GM19455 (cell line): ENCODE results near the gene PPP4R3A.
"Not testable (repeated sequence)": the region's sequence is repeated elsewhere in the genome, so short reads cannot be mapped to it uniquely, and the experiment has no call there.

ENCODE experiments used
- ATAC-seq: cut with Tn5 transposase; IDR thresholded peaks from one replicate; pipeline ENCODE4 v1.9.1; 2021; ENCODE audit not compliant: unreplicated experiment

Gene PPP4R3A

DNA sequence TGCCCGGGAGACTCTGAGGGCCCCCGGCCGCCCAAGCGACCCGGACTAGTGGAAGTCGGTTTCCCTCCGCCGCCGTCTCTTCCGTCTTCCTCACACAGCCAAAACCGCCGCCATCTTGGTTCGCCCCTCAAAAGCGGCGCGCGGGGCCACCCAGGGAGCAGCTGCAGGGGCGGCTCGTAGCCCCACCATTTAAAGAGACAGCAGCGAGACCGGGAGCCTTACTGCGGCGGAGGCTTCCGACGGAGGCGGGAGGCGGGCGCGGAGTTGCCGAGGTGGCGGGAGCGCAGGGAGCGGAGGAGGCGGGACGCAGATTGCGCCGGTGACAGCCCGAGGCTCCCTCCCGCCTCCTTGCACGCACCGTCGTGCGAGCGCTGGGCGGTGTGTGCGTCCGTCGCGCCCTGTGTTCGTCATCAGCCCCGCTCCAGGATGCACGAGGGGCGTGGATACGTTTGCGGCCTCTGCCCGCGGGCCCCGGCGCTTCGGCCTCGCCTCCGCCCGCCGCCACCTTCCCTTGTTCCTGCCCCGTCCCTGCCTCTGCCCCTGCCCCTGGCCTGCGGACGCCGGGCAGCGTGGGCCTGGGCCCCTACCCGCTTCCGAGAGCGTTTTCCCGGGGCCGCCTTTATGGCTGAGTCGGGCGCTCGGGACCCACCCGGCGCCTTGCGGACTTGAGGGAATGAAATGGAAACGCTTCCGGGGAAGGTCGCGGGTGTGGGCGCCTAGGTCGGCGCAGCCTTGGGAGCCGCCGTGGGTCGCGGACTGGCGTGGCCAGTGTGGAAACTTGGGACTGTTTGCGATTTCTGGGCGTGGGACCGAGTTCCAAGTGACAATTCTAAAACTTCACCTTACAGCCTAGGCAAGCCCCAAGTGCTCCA, at the start of gene PPP4R3A:
PPP4R3A (minus strand) TSS at position 140 of the 872 bp plus-strand sequence. CDS start 663 bp downstream, outside the sequence.
- peak; percentile 84 for ATAC-seq

- no peak for ATAC-seq
Measured at GRCh38 chr14:91555531-91555930, 45.4 kb upstream of the PPP4R3A start.

DNA sequence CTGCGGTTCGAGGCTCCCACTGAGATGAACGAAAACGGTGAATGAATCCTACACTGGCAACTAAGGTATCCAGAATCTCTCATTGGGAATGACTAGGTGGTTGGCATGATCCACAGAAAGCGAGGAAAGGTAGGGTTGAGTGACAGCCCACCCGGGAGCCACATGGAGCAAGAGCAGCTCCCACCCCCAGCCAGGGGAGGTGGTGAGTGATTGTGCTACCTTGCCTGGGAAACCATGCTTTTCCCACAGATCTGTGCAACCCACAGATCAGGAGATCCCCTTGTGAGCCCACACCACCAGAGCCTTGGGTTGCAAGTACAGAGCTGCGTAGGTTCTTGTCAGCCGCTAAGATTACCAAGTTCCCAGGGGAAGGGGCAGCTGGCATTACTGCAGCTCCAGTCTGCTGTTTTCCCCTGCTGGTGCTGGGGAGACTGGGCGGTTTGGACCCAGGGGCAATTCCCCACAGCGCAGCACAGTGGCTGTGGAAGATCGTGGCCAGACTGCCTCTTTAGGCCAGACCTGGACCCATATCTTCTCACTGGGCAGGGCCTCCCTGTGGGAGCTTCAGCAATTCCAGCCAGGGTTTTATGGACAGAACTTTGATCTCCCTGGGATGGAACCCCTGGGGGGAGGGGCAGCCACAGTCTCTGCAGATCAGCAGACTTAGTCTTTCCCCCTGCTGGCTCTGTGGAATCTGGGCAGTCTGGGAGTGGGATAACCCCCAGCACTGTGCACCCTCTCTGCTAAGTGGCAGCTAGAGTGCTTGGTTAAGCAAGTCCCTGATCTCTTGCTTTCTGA, 44.6 kb upstream of the PPP4R3A start:
- no peak for ATAC-seq

GRCh38 chr14:91548108-91548507, 38.0 kb upstream of the PPP4R3A start:
- no peak for ATAC-seq

DNA sequence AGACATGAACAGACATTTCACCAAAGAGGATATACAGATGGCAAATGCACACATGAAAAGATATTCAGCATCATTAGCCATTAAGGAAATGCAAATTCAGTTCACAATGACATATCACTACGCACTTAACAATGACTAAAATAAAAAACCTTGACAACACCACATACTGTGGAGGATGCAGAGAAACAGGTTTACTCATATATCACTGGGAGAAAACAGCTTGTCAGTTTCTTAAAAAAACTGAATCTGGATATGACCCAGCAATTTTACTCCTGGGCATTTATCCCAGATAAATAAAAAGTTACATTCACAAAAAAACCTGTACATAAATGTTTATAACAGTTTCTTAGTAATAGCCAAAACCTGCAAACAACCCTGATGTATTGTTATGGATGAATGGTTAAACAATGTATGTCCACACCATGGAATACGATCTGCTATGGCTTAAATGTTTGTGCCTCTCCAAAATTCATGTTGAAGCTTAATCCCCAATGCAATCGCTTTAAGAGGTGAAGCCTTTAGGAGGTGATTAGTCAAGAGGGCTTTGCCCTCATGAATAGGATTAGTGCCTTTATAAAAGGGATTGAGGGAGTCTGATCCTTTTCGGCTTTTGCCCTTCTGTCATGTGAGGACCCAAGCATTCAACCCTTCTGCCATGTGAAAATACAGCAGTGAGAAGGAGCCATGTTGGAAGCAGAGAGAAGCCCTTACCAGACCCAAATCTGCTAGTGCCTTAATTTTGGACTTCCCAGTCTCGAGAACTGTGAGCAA, 36.0 kb upstream of the PPP4R3A start:
- ATAC-seq, result no peak

DNA sequence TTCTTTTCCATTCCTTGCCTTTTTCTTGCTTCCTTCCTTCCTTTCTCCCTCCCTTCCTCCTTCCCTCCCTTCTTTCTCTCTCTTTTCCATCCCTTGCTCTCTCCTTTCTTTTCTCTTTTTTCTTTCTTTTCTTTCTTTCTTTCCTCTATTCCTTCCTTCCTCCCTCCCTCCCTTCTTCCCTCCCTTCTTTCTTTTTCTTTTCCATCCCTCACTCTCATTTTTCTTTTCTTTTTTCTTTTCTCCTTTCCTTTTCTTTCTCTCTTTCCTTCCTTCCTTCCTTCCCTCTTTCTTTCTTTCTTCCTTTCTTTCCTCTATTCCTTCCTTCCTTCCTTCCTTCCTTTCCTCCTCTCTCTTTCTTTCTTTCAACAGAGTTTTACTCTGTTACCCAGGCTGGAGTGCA, 35.1 kb upstream of the PPP4R3A start:
- no peak for ATAC-seq

DNA sequence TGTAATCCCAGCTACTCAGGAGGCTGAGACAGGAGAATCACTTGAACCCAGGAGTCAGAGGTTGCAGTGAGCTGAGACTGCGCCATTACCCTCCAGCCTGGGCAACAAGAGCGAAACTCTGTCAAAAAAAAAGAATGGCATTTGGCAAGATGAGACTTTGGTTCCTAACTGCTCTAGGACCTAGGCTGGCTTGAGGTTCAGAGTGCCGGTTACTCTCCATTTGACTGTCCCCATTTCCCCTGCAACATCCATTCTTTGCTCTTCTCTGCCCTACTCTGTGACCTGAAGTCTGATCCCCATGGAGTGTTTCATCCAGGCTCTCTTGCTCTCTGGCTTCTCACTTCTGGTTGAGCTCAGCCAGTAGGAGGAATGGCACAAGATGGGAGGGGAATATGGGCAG, 26.2 kb upstream of the PPP4R3A start:
- no peak for ATAC-seq

DNA sequence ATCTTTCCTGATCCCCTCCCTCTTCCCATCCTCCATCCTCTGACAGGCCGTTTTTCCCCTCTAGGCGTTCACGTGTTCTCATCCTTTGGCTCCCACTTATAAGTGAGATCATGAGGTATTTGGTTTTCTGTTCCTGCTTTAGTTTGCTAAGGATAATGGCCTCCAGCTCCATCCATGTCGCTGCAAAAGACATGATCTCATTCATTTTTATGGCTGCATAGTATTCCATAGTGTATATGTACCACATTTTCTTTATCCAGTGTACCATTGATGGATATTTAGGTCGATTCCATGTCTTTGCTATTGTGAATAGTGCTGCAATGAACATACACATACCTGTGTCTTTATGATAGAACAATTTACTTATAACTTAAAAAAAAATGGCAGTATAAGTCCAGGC, 23.9 kb upstream of the PPP4R3A start:
- not testable (repeated sequence) for ATAC-seq

DNA sequence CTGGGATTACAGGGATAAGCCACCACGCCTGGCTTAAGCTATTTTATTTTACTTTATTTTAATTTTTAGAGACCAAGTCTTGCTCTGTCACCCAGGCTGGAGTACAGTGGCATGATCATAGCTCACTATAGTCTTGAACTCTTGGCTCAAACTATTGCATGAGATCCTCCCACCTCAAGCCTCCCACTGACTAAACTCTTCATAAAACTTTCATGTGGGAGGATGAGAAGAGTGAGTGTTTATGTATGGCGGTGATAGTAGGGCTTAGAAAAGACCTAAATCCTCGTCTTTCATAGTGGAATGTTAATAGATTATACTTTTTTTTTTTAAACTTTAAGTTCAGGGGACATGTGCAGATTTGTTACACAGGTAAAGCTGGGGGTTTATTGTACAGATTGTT, 23.5 kb upstream of the PPP4R3A start:
- ATAC-seq, result no peak

DNA sequence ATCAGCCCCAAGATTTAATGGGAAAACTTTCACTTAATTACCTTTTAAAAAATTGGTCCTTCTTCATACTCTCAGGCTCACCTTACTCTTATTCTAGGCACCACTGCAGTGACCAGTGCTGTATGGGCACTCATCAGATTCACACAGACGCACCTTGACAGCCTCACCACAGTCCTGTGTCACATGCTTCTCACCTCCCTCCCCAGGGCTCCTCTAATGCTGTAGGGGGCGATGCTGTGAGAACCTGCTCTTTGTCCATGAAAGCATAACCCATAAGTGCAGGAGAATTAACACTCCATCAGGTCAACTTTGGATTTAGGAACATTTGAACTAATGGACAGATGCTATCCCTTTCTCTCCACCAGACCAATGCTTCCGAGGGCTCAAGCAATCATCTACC, 13.9 kb upstream of the PPP4R3A start:
- ATAC-seq, result no peak

DNA sequence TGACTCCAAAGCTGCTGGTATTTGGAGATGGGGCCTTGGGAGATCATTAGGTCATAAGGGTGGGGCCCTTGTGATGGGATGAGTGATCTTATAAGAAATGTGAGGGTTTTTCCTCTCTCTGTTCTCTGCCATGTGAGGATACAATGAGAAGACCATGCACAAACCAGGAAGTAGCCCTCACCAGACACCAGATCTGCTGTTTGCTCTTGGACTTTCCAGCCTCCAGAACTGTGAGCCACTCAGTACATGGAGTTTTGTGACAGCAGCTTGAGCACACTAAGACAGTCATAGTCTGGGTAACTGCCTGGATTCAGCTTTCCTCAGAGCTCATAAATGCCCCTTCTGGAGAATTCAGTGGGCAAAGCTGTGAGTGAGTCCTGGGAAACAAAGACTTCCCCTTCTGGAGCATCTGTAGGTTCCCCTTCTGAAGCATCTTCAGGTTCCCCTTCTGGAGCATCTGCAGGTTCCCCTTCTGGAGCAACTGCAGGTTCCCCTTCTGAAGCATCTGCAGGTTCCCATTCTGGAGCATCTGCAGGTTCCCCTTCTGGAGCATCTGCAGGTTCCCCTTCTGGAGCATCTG, 11.0 kb upstream of the PPP4R3A start:
- no peak for ATAC-seq

- ATAC-seq, result no peak
Measured at GRCh38 chr14:91520138-91520537, 10.0 kb upstream of the PPP4R3A start.

DNA sequence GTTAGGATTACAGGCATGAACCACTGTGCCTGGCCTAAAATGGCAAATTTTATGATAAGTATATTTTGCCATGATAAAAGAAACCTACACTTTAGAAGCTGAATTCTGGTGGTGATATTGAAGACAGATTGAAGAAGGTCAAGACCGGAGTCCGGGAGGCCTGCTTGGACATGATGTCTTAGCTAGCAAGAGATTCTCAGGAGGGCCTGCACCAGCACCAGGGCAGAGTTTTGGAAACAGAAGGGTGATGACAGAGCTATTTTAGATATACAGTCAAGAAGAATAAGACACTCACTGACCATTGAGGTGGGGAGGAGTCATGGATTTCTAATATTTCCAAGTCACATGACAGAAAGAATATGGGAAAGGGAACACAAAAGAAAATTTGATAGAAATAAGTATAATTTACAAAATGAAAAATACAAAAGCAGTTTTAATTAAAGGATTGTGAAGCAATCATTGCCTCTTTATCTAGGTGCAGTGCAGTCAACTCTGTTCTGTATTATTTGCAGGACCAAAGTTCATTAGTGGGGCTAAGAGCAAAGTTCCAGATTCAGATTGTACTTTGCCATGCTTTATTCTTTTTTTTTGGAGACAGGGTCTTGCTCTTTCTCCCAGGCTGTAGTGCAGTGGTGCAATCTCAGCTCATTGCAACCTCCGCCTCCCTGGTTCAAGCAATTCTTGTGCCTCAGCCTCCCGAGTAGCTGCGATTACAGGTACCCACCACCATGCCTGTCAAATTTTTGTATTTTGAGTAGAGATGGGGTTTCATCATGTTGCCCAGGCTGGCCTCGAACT, 9.3 kb upstream of the PPP4R3A start:
- no peak for ATAC-seq

GRCh38 chr14:91516663-91517388, 6.7 kb upstream of the PPP4R3A start:
- no peak for ATAC-seq

- ATAC-seq, result no peak
Measured at GRCh38 chr14:91515979-91516378, 5.9 kb upstream of the PPP4R3A start.

DNA sequence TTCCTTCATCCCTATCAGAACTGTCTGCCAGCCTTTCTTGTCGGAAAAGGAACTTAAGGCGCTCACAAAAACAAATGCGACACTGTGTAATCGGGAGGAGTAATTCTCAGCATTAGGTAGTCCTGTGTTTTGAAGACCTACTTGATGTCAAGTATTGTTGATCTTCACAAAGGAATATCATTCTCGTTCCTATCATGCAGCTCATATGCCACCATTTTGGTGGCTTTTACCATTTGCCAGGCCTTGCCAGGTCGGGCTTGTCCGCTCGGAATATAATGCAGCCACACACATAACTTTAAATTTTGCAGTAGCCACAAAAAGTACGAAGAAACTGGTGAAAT, 903 bp upstream of the PPP4R3A start:
- no peak for ATAC-seq

- ATAC-seq, result peak; percentile 30
Measured at GRCh38 chr14:91509878-91510170, 286 bp downstream of the PPP4R3A start.

DNA sequence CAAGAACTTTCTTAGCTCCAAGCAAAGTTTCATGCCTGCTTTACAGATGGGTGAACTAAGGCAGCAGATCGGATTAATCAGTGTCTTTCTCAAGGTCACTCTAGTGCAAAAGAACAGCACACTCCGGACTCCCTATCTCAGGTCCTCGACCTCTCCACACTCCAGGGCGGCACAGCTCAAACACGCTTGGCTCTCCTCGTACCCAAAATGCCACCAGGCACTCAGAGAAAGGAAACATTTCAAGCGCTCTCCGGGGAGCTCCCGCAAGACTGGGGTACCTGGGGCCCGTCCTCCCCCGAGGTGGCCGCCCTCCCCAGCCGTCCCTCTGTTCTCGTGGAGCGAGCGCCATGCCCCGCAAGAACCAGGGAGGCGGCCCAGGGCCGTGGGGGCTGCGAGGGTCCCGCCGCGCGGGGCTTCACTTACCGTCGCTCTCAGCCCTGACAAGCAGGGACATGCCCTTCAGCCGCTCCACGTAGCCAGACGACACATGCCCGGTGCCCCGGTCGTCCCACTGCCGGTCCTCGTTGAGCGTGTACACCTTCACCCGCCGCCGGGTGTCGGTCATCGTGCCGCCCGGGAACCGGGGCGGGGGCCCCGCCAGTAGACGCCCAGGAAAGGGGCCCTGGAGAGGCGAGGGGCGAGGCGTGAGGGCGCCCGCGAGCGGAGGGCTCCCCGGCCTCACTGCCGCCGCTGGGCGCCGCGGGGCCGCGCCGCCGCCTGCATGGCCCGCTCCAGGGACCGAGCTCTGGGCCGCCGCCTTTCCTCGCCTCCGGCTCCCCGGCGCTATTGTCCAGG, 830 bp downstream of the PPP4R3A start:
- ATAC-seq, result peak; percentile 8

- no peak for ATAC-seq
Measured at GRCh38 chr14:91508105-91508504, 2.0 kb downstream of the PPP4R3A start.
